ENCODE measurements around the gene HDAC8. TPM values are rescaled to one million over a fixed set of nuclear protein-coding genes. Genes with fewer than 3 reads are reported as not detected.
"Not testable (repeated sequence)": the region's sequence is repeated elsewhere in the genome, so short reads cannot be mapped to it uniquely, and the experiment has no call there.

The HDAC8 gene
- total RNA-seq, 1 donor from 2014 or later: 37.7 TPM

GRCh38 chrX:72460715-72461114 lies 111.9 kb downstream of the HDAC8 start:
- no peak for DNase-seq

- not testable (repeated sequence) for DNase-seq
Observed at GRCh38 chrX:72449034-72449433, 123.6 kb downstream of the HDAC8 start.

GRCh38 chrX:72440764-72441163 lies 131.9 kb downstream of the HDAC8 start:
- not testable (repeated sequence) for DNase-seq

- DNase-seq: no peak
Observed at GRCh38 chrX:72436010-72436409, 136.6 kb downstream of the HDAC8 start.

GRCh38 chrX:72430405-72430968 lies 142.2 kb downstream of the HDAC8 start:
- no peak for DNase-seq

GRCh38 chrX:72421797-72422196 lies 150.8 kb downstream of the HDAC8 start:
- no peak for DNase-seq

- DNase-seq: no peak
Observed at GRCh38 chrX:72409993-72410392, 162.7 kb downstream of the HDAC8 start.

- no peak for DNase-seq
Observed at GRCh38 chrX:72408885-72409284, 163.8 kb downstream of the HDAC8 start.

GRCh38 chrX:72405136-72405535 lies 167.5 kb downstream of the HDAC8 start:
- DNase-seq: not testable (repeated sequence)

- no peak for DNase-seq
Observed at GRCh38 chrX:72402614-72403013, 170.0 kb downstream of the HDAC8 start.

GRCh38 chrX:72399816-72400215 lies 172.8 kb downstream of the HDAC8 start:
- DNase-seq: no peak

- no peak for DNase-seq
Observed at GRCh38 chrX:72396117-72396516, 176.5 kb downstream of the HDAC8 start.

GRCh38 chrX:72395237-72395636 lies 177.4 kb downstream of the HDAC8 start:
- DNase-seq: no peak

- DNase-seq: peak; percentile 16
Observed at GRCh38 chrX:72394518-72395170, 178.0 kb downstream of the HDAC8 start.

GRCh38 chrX:72393836-72394517 lies 178.7 kb downstream of the HDAC8 start:
- DNase-seq: no peak

- DNase-seq: no peak
Observed at GRCh38 chrX:72392816-72393800, 179.5 kb downstream of the HDAC8 start.

- no peak for DNase-seq
Observed at GRCh38 chrX:72392042-72392441, 180.6 kb downstream of the HDAC8 start.

- DNase-seq: no peak
Observed at GRCh38 chrX:72387247-72387646, 185.4 kb downstream of the HDAC8 start.

- DNase-seq: no peak
Observed at GRCh38 chrX:72382202-72382595, 190.4 kb downstream of the HDAC8 start.

GRCh38 chrX:72381439-72382201 lies 191.0 kb downstream of the HDAC8 start:
- no peak for DNase-seq

GRCh38 chrX:72376124-72376523 lies 196.5 kb downstream of the HDAC8 start:
- no peak for DNase-seq

GRCh38 chrX:72373136-72373535 lies 199.5 kb downstream of the HDAC8 start:
- DNase-seq: no peak

All from occipital lobe (tissue), 2 donors.